HG02938 (cell line): ENCODE results near the gene INAFM1.

ENCODE experiments used
- ATAC-seq: cut with Tn5 transposase; IDR thresholded peaks from one replicate; pipeline ENCODE4 v1.9.1; 2021; ENCODE audit warnings: mild to moderate bottlenecking, moderate library complexity; ENCODE audit not compliant: unreplicated experiment

Gene INAFM1

GRCh38 chr19:47309038-47309437, 34.4 kb downstream of the INAFM1 start:
- ATAC-seq = no peak

DNA sequence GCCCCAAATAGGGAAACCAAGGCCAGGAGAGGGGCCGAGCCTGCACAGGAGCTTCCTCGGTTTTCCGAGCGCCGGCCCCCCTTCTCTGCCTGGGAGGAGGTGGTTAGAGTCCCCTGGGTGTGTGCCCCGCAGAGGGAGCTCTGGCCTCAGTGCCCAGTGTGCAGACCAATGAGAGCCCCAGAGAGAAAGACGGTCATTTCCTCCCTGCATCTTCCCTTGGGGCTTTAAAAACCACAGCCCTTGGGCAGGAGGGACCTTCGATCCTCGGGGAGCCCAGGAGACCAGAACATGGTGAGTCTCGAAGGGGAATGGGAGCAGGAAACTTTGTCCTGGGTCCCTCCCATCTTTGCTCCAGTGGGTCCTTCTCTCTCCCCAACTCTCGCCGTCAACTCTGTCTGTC, 34.9 kb downstream of the INAFM1 start, which contains the start of gene C5AR1:
C5AR1 (plus strand) TSS at position 254 of the 400 bp plus-strand sequence; CDS start at position 289, 35 bp downstream.
- no peak for ATAC-seq

DNA sequence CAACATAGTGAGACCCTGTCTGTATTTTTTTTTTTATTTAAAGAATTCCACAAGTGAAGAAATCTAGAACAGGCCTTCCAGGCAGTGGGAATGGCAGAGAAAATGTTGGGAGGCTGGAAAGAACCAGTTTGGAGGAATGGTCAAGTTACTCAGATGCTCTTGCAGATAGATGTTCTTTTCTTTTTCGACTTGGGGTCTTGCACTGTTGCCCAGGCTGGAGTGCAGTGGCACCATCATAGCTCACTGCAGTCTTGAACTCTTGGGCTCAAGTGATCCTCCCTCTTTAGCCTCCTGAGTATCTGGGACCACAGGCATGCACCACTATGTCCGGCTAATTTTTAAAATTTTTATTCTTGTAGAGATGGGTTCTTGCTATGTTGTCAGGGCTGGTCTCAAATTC, 35.6 kb downstream of the INAFM1 start:
- no peak for ATAC-seq

DNA sequence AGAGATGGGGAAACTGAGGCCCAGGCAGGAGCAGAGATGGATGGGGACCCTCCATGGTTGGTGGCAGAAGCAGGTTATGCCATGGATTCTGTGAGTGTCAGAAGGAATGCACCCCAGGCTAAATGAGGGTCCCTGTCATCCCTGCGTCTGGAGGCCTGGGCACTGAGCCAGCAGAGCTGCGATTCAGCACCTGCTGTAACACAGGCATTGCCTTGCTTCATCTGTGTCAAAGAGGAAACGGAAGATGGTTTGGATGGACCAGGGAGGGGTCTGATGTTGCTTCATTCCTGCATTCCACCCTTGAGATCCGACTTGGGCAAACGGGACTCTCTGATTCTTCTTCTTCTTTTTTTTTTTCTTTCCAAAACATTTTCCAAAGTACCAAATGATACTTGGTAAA, 36.1 kb downstream of the INAFM1 start:
- ATAC-seq = no peak

GRCh38 chr19:47312366-47313006, 37.8 kb downstream of the INAFM1 start:
- no peak for ATAC-seq

GRCh38 chr19:47313754-47314295, 39.1 kb downstream of the INAFM1 start:
- ATAC-seq = no peak

DNA sequence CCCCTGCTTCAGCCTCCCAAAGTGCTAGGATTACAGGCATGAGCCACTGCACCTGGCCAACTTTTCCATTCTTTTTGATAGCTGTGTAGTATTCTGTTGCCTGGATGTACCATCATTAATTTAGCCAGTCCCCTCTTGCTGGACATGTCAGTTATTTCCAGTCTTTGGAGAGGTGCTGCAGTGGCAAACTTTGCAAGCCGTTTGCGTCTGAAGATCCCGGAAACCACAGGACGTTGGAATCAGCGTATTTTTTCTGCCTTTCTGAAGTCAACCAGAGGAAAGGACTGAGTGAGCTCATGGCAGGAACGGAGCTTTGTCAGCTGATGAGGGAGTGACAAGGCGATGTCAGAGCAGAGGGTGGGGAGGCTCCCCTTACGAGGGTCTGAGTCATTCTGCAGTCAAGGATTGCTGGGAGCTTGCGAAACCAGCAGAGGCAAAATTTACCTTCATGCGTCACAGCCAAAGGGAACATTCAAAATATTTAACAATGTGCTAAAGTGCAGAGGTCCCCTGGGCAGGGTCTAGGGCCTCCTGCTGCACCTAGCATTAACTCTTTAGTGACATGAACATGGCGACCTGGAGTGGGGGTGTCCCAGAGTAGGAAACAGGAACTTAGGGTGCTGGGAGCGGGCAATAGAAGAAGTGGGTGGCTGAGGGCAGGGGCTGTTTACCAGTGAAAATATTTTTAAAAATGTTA, 40.6 kb downstream of the INAFM1 start:
- ATAC-seq = no peak

GRCh38 chr19:47316513-47316912, 41.8 kb downstream of the INAFM1 start:
- no peak for ATAC-seq

DNA sequence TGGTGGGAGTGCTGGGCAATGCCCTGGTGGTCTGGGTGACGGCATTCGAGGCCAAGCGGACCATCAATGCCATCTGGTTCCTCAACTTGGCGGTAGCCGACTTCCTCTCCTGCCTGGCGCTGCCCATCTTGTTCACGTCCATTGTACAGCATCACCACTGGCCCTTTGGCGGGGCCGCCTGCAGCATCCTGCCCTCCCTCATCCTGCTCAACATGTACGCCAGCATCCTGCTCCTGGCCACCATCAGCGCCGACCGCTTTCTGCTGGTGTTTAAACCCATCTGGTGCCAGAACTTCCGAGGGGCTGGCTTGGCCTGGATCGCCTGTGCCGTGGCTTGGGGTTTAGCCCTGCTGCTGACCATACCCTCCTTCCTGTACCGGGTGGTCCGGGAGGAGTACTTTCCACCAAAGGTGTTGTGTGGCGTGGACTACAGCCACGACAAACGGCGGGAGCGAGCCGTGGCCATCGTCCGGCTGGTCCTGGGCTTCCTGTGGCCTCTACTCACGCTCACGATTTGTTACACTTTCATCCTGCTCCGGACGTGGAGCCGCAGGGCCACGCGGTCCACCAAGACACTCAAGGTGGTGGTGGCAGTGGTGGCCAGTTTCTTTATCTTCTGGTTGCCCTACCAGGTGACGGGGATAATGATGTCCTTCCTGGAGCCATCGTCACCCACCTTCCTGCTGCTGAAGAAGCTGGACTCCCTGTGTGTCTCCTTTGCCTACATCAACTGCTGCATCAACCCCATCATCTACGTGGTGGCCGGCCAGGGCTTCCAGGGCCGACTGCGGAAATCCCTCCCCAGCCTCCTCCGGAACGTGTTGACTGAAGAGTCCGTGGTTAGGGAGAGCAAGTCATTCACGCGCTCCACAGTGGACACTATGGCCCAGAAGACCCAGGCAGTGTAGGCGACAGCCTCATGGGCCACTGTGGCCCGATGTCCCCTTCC, 45.5 kb downstream of the INAFM1 start:
- no peak for ATAC-seq

GRCh38 chr19:47321630-47322029, 46.9 kb downstream of the INAFM1 start:
- ATAC-seq = no peak

DNA sequence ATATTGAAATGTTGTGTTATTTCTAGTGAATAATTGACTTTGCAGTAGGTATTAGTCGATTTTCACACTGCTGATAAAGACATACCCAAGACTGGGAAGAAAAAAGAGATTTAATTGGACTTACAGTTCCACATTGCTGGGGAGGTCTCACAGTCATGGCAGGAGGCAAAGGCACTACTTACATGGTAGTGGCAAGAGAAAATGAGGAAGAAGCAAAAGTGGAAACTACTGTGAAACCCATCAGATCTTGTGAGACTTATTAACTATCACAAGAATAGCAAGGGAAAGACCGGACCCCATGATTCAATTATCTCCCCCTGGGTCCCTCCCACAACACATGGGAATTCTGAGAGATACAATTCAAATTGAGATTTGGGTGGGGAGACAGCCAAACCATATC, 47.4 kb downstream of the INAFM1 start:
- ATAC-seq = no peak

DNA sequence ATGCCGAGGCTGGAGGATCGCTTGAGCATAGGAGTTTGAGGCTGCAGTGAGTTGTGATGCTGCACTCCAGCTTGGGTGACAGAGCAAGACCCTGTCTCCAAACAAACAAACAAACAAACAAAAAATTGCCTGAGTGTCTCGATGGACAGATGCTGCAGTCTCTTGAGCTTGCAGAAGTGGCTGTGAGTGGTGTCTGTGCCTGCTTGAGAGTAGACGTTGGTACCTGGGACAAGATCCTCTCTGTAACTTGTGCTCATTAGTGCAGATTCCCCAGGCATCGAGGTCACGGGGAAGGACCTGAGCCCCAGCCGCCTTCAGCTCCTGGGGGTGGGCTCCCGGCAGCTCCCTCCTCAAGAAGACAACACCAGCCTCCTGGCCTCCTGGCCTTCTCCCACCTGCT, 48.7 kb downstream of the INAFM1 start:
- no peak for ATAC-seq

DNA sequence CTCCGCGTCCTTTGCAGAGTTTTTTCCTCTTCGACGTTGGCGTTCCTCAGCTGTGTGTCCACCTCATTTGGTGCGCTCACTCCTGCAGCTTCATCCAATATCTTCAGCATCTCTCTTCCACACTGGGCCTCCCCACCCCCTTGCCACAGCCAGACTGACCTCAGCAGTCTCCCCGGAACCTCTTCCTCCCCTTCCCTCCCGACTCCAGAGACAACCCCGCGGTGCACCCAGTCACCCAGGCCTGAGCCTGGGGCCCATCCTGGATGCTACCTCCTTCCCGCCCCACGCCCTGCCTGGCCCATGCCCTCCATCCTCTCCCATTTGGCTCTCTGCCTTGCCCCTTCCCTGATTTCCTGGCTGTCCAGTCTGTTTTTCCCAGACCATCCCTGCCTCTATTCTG, 49.2 kb downstream of the INAFM1 start:
- ATAC-seq = no peak

GRCh38 chr19:47324502-47324901, 49.8 kb downstream of the INAFM1 start:
- ATAC-seq = no peak
